Measurements from ENCODE around the gene UBL4B.

Gene UBL4B

GRCh38 chr1:110132682-110133081 is 20.4 kb downstream of the UBL4B start:
- Mint-ChIP-seq H3K27me3 (peaks cover 90% of the 10 kb centered on the region), H3K9me3 (no peaks in the 10 kb centered on the region), H3K36me3 (ENCODE audit: insufficient read depth) (no peaks in the 10 kb centered on the region), H3K27ac (ENCODE audit: low read depth) (no peak overlapping the region), H3K4me1 (peaks cover 9% of the 10 kb centered on the region), H3K4me3 (no peak overlapping the region)
- ATAC-seq (replicated peaks; ENCODE audit: extremely low read depth, poor library complexity, severe bottlenecking) = no peak
- no peak for DNase-seq (ENCODE audit: low spot score in 2 of 2)

- no peak overlapping the region for H3K4me3 Mint-ChIP-seq
- no peak overlapping the region for H3K27ac Mint-ChIP-seq (ENCODE audit: low read depth)
- no peaks in the 10 kb centered on the region for H3K36me3 Mint-ChIP-seq (ENCODE audit: insufficient read depth)
- ATAC-seq (replicated peaks; ENCODE audit: extremely low read depth, poor library complexity, severe bottlenecking) = no peak
- H3K9me3 Mint-ChIP-seq = no peaks in the 10 kb centered on the region
- H3K27me3 Mint-ChIP-seq = peaks cover 90% of the 10 kb centered on the region
- no peak for DNase-seq (ENCODE audit: low spot score in 2 of 2)
- H3K4me1 Mint-ChIP-seq = peaks cover 9% of the 10 kb centered on the region
Observed at GRCh38 chr1:110133436-110133835, 21.2 kb downstream of the UBL4B start.

GRCh38 chr1:110134050-110134595 is 21.9 kb downstream of the UBL4B start:
- H3K4me1 Mint-ChIP-seq = peaks cover 9% of the 10 kb centered on the region
- ATAC-seq (replicated peaks; ENCODE audit: extremely low read depth, poor library complexity, severe bottlenecking) = no peak
- DNase-seq (ENCODE audit: low spot score in 2 of 2) = no peak
- no peaks in the 10 kb centered on the region for H3K36me3 Mint-ChIP-seq (ENCODE audit: insufficient read depth)
- H3K9me3 Mint-ChIP-seq = no peaks in the 10 kb centered on the region
- H3K4me3 Mint-ChIP-seq = no peak overlapping the region
- H3K27ac Mint-ChIP-seq (ENCODE audit: low read depth) = no peak overlapping the region
- peaks cover 93% of the 10 kb centered on the region for H3K27me3 Mint-ChIP-seq

GRCh38 chr1:110135246-110135645 is 23.0 kb downstream of the UBL4B start:
- H3K9me3 Mint-ChIP-seq = no peaks in the 10 kb centered on the region
- H3K4me1 Mint-ChIP-seq = peaks cover 9% of the 10 kb centered on the region
- no peak overlapping the region for H3K27ac Mint-ChIP-seq (ENCODE audit: low read depth)
- H3K27me3 Mint-ChIP-seq = peaks cover 95% of the 10 kb centered on the region
- no peak overlapping the region for H3K4me3 Mint-ChIP-seq
- DNase-seq (ENCODE audit: low spot score in 2 of 2) (no peak), ATAC-seq (replicated peaks; ENCODE audit: extremely low read depth, poor library complexity, severe bottlenecking) (no peak)
- H3K36me3 Mint-ChIP-seq (ENCODE audit: insufficient read depth) = no peaks in the 10 kb centered on the region

- DNase-seq (ENCODE audit: low spot score in 2 of 2) = no peak
- Mint-ChIP-seq H3K4me1 (peaks cover 9% of the 10 kb centered on the region), H3K27me3 (peaks cover 96% of the 10 kb centered on the region), H3K27ac (ENCODE audit: low read depth) (no peak overlapping the region), H3K9me3 (no peaks in the 10 kb centered on the region), H3K4me3 (no peak overlapping the region), H3K36me3 (ENCODE audit: insufficient read depth) (no peaks in the 10 kb centered on the region)
- ATAC-seq (replicated peaks; ENCODE audit: extremely low read depth, poor library complexity, severe bottlenecking) = no peak
Observed at GRCh38 chr1:110135666-110136065, 23.4 kb downstream of the UBL4B start.

- DNase-seq (ENCODE audit: low spot score in 2 of 2) (no peak), ATAC-seq (replicated peaks; ENCODE audit: extremely low read depth, poor library complexity, severe bottlenecking) (no peak)
- Mint-ChIP-seq H3K4me3 (no peak overlapping the region), H3K4me1 (peaks cover 9% of the 10 kb centered on the region), H3K9me3 (no peaks in the 10 kb centered on the region), H3K36me3 (ENCODE audit: insufficient read depth) (no peaks in the 10 kb centered on the region), H3K27ac (ENCODE audit: low read depth) (no peak overlapping the region), H3K27me3 (peaks cover 97% of the 10 kb centered on the region)
Observed at GRCh38 chr1:110136911-110137310, 24.7 kb downstream of the UBL4B start.

GRCh38 chr1:110138956-110139355 is 26.7 kb downstream of the UBL4B start:
- H3K36me3 Mint-ChIP-seq (ENCODE audit: insufficient read depth) = no peaks in the 10 kb centered on the region
- no peak overlapping the region for H3K4me3 Mint-ChIP-seq
- peaks cover 95% of the 10 kb centered on the region for H3K27me3 Mint-ChIP-seq
- no peak overlapping the region for H3K27ac Mint-ChIP-seq (ENCODE audit: low read depth)
- ATAC-seq (replicated peaks; ENCODE audit: extremely low read depth, poor library complexity, severe bottlenecking) (no peak), DNase-seq (ENCODE audit: low spot score in 2 of 2) (no peak)
- H3K4me1 Mint-ChIP-seq = peaks cover 9% of the 10 kb centered on the region
- no peaks in the 10 kb centered on the region for H3K9me3 Mint-ChIP-seq

GRCh38 chr1:110144366-110144765 is 32.1 kb downstream of the UBL4B start:
- H3K36me3 Mint-ChIP-seq (ENCODE audit: insufficient read depth) = no peaks in the 10 kb centered on the region
- H3K4me3 Mint-ChIP-seq = no peak overlapping the region
- no peak for DNase-seq (ENCODE audit: low spot score in 2 of 2)
- no peak overlapping the region for H3K27ac Mint-ChIP-seq (ENCODE audit: low read depth)
- H3K27me3 Mint-ChIP-seq = peaks cover 41% of the 10 kb centered on the region
- H3K4me1 Mint-ChIP-seq = no peaks in the 10 kb centered on the region
- ATAC-seq (replicated peaks; ENCODE audit: extremely low read depth, poor library complexity, severe bottlenecking) = no peak
- no peaks in the 10 kb centered on the region for H3K9me3 Mint-ChIP-seq

GRCh38 chr1:110148961-110149360 is 36.7 kb downstream of the UBL4B start:
- no peaks in the 10 kb centered on the region for H3K9me3 Mint-ChIP-seq
- no peak for DNase-seq (ENCODE audit: low spot score in 2 of 2)
- H3K27me3 Mint-ChIP-seq = peaks cover 22% of the 10 kb centered on the region
- no peaks in the 10 kb centered on the region for H3K4me1 Mint-ChIP-seq
- H3K4me3 Mint-ChIP-seq = no peak overlapping the region
- ATAC-seq (replicated peaks; ENCODE audit: extremely low read depth, poor library complexity, severe bottlenecking) = no peak
- H3K27ac Mint-ChIP-seq (ENCODE audit: low read depth) = no peak overlapping the region
- no peaks in the 10 kb centered on the region for H3K36me3 Mint-ChIP-seq (ENCODE audit: insufficient read depth)

- Mint-ChIP-seq H3K27ac (ENCODE audit: low read depth) (no peak within 1 kb of the TSS), H3K27me3 (peaks cover 38% of the 10 kb centered on the region)
- ATAC-seq (replicated peaks; ENCODE audit: extremely low read depth, poor library complexity, severe bottlenecking) = no peak
Observed at GRCh38 chr1:110150330-110151174, 38.3 kb downstream of the UBL4B start, which contains the start of gene SLC6A17. SLC6A17 (plus strand) TSS chr1:110150494; CDS start chr1:110166930, 16,436 bp downstream.

GRCh38 chr1:110151175-110151669 is 39.0 kb downstream of the UBL4B start:
- Mint-ChIP-seq H3K4me1 (no peaks in the 10 kb centered on the region), H3K9me3 (no peaks in the 10 kb centered on the region), H3K36me3 (ENCODE audit: insufficient read depth) (peaks cover 3% of the 10 kb centered on the region), H3K4me3 (no peak overlapping the region), H3K27me3 (peaks cover 45% of the 10 kb centered on the region), H3K27ac (ENCODE audit: low read depth) (no peak overlapping the region)
- DNase-seq (ENCODE audit: low spot score in 2 of 2) = no peak
- no peak for ATAC-seq (replicated peaks; ENCODE audit: extremely low read depth, poor library complexity, severe bottlenecking)

More at GRCh38 chr1:110150330-110151174, 38.3 kb downstream of the UBL4B start, which contains the start of gene SLC6A17:
- Mint-ChIP-seq H3K9me3 (no peaks in the 10 kb centered on the region), H3K36me3 (ENCODE audit: insufficient read depth) (peaks cover 3% of the 10 kb centered on the region), H3K4me3 (no peak within 1 kb of the TSS), H3K4me1 (no peaks in the 10 kb centered on the region)
- DNase-seq (ENCODE audit: low spot score in 2 of 2) = no peak

GRCh38 chr1:110152133-110152785 is 40.0 kb downstream of the UBL4B start:
- Mint-ChIP-seq H3K36me3 (ENCODE audit: insufficient read depth) (peaks cover 3% of the 10 kb centered on the region), H3K27me3 (peaks cover 55% of the 10 kb centered on the region), H3K9me3 (no peaks in the 10 kb centered on the region), H3K27ac (ENCODE audit: low read depth) (no peak overlapping the region), H3K4me3 (no peak overlapping the region), H3K4me1 (no peaks in the 10 kb centered on the region)
- ATAC-seq (replicated peaks; ENCODE audit: extremely low read depth, poor library complexity, severe bottlenecking) = no peak
- no peak for DNase-seq (ENCODE audit: low spot score in 2 of 2)

Measured in central memory CD8-positive, alpha-beta T cell (primary cell).